OCI-LY3 (cell line): ENCODE measurements around the gene LRRC74B.

Experiments used
- CTCF ChIP-seq: fragments of 200-600, 300-600 bp; sonication (generic); IDR thresholded peaks from 2 replicates; pipeline ENCODE4 v1.5.1; 2014; ENCODE audit warnings: antibody characterized with exemption, low read length, low read depth
- EZH2phosphoT487 ChIP-seq: fragments of 200-600 bp; shearing (Covaris generic); IDR thresholded peaks from 2 replicates; pipeline ENCODE4 v1.6.1; 2018; ENCODE audit warnings: antibody characterized with exemption, mixed run types, low read depth

GRCh38 chr22:21079493-21079892 lies 33.7 kb downstream of the LRRC74B start:
- TF ChIP-seq CTCF, result no peak
- TF ChIP-seq EZH2phosphoT487, result no peak
